Fibroblast of gingiva (primary cell): ENCODE results near the gene MAP3K14.

ENCODE experiments used
- DNase-seq: peaks from one replicate; pipeline ENCODE4 v3.0.0-alpha.2; 2011; ENCODE audit warnings: low read depth

The MAP3K14 gene

GRCh38 chr17:45223539-45224528 lies 93.0 kb downstream of the MAP3K14 start:
- no peak for DNase-seq

- no peak for DNase-seq
Observed at GRCh38 chr17:45222996-45223538, 93.8 kb downstream of the MAP3K14 start.

DNA sequence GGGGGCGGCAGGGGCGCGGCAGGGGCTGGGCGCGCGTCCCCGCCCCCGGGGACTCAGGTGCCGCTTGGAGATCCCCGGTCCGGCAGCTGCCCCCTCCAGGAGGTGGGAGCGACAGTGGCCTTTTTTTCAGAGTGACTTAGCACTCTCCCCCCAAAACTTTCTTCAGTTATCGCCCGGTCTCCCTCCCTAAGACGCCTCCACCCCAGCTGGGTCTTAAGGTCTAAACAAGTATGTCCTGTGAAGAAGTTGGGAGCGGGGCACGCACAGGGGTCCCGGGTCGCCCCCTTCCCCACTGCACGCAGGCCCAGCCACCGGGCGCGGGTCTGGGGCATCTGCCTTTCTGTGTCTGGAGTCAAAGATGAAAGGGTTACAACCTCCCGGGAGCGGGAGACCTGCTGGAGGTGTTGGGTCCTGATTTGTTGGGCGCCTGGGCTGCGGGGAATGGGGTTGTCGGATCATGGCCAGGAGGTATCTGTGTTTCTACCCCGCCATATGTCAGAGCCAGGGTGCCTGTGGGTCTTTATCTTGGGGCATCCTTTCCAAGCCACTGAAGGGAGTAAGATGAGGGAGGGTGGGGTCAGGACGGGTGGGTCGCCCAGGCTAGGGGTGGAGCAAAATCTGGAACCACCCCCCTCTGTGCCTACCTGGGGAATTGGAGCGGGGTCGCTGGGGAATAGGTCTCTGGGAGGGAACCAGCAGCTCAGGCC lies 94.4 kb downstream of the MAP3K14 start:
- DNase-seq: no peak

GRCh38 chr17:45222014-45222288 lies 94.9 kb downstream of the MAP3K14 start:
- no peak for DNase-seq

DNA sequence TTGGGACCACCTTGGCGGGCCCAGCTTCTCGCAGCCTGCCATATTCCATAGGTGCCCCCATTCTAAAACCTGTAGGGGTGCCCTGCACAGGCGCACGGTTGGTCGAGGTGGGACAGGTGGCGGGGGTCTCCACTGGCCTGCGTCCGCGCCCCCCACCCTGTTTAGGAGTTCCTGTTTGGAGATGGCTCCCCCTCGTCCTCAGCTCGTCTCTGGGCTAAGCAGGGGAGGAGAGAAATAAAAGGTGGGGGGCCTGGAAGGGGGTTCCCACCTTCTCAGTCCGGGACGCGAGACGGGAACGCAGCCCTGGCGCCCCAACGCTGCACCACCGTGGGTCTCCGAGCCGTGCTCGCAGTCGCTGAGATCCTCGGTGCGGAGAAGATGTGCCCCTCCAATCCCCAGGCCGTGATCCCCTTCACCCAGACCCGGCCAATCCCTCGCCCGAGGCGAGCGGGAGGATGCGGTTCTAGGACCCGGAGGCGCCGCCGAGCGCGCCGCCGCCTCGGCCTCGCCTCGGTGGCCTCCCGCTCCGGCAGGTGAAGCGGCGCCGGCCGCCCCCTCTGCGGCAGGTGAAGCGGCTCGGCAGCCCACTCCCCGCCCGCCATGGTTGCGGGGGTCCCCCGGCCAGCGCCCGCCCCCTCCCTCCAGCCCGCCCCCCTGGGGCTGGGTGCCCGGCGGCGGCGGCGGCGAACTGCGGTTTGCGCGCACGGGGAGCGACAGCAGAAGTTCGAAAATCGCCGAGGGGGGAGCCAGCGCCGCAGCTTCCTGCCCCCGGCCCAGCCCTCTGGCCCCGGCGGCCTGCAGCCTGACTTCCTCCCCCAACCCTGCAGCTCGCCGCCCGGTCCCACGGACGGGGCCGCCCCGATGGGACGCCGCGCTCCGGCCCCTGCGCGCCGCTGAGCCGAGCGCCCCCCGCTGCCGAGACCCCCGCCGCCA lies 95.5 kb downstream of the MAP3K14 start, which contains the start of gene FMNL1:
Gene FMNL1, plus strand, starts transcription at position 805 of the 933 bp plus-strand sequence. CDS start 240 bp downstream, outside the sequence.
- no peak for DNase-seq

- DNase-seq: no peak
Observed at GRCh38 chr17:45220079-45220478, 96.7 kb downstream of the MAP3K14 start.

- DNase-seq: peak; percentile 92
Observed at GRCh38 chr17:45218895-45219661, 97.7 kb downstream of the MAP3K14 start.
